GM18909 (cell line): ENCODE measurements around the gene SPOCK1.

Experiments used
- ATAC-seq: cut with Tn5 transposase; IDR thresholded peaks from one replicate; pipeline ENCODE4 v1.9.1; 2021; ENCODE audit warnings: mild to moderate bottlenecking; ENCODE audit not compliant: unreplicated experiment, poor library complexity

The SPOCK1 gene

DNA sequence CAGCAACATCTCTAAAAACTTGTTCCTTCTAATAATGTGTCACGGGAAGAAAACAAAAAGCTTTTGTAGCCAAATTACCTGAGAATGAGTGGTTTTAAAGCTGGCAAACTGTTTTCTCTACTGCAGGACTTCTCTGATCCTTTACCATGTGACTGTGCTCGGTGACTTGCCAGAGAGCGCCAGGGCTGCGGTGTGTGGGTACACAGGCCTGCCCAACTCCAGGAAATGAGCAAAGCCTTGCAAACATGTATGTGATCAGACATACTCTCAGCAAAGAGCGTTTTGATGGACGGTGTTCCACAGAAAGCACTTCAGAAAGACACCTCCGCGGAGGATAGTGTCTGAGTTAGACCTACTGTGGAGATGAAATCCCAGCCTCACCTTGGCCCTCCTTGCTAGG, 157.3 kb downstream of the SPOCK1 start:
- no peak for ATAC-seq

DNA sequence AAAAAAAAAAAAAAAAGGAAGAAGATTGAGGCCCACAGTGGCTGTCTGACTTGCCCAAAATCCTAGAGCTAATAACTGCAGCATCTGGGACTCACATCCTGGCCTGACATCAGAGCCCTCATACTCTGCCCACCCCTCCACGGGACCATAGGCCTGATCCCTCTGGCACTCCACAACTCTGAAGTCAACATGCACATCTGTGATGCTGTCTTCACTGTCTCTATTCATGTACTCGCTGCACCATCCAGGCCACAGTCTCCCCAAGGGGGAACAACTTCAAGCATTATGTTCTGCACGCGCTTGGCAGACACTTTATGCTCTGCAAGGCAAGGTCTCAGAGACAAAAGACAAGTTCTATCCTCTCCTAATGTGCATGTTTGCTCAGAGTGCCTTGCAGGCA, 158.2 kb downstream of the SPOCK1 start:
- no peak for ATAC-seq

DNA sequence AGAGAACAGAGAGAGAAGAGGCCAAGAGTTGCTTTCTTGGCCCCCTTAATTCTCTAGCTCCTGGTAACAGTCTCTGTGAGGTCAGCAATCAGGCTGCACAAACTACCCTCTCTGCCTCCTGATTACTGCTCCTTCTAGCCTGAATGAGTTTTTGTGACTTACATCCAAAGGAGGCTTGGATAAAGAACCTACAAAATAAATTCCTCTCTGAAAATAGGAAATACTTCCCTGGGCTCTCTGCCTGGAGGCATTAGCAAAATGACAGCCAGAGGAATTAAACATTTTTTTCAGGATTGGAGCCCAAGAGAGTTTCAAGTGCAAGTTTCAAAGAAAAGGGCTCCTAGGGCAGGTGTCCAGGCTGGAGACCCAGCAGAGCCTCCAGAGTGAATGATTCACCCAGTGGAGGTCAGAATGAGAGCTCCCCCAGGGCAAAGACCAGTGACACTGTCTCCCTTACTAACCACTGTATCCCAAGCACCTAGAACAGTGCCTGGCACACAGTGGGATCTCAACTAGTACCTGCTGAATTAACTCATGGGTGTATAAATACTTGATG, 162.5 kb downstream of the SPOCK1 start:
- ATAC-seq, result no peak

DNA sequence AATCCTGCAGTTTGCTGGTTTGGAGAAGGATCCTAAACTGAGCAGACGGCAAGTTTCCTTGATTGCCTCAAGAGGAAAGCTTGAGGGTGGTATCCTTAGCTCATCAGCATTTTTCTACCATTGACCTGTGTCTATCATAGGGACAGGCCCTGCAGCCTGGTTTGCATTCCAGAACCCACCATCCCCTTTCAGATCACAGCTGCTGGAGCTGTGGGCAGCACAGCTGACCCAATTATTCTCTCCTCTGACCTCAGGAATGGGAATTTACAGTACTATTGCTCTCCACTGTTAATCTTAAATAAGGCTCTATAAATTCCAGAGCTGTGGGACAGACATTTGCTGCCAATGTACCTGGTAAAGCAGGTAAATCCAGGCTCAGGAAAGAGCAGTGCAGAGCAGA, 163.0 kb downstream of the SPOCK1 start:
- no peak for ATAC-seq

DNA sequence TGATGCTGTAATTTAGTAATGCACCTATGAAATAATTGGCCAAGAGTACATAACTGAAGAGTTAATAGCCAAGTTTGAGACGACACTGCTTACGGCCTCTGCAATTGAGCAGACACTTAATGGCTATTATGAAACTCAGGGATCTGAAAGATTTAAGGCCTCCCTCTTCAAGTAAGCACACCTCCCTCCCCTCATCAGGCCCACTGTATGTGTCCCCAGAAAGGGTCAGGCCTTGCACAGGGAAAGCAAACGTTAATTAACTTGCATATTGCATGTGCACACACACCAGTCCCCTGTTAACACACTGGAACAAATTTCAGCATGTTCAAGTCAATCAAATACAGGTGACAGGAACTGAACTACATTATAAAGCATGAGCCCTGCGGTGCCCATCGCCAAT, 163.6 kb downstream of the SPOCK1 start:
- ATAC-seq, result no peak

DNA sequence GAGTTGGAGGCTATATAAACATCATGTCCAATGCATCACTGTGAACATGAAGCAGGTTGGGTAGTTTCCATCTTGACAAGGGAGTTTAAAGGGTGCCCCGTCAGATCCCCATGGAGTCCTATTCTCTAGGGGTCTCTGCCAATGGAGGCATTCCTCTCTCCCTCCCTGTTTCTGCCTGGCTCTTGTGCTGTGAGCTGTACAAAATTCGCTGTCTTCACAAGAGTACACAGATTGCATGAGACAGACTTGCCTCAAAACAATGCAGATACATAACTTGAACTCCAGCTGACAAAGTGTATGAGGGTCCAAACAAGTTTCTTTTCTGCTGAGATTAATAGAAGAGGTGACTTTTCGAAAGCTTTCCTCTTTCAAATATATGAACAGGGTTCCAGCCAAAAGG, 165.2 kb downstream of the SPOCK1 start:
- no peak for ATAC-seq

DNA sequence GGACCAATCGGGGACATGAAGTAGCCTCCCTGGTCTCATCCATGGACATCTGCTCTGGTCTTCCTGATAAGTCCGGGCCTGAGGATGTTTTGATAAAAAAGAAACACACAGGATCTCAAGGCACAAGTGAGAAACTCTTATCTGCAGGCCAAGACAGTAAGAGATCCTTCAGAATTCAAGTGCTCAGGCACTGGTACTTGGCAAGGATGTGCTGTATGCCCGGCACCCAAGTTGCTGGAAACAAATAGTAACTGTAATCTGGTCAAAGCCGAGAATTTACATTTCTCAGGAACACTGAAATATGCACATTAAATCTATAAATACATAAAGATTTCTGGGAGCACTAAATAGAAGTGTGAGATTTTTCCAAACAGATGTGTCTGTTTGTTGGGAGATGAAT, 165.7 kb downstream of the SPOCK1 start:
- no peak for ATAC-seq

DNA sequence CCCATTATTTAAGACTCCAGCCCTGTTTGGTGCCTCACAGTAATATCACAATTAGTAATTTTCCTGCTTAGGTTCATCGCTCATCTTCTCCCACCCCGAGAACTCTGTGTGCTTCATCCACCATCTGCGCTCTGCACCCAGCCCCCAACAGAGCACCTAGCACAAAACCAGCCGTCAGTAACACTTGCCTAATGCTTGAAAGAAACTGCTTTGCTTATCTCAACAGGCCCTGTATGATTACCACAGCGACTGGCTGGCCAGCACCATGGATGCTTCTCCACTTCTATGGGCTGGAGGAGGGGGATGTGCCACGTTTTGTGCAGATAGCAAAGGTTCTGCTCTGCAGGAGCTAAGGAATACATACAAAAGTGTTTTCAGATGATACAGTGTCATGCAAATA, 166.8 kb downstream of the SPOCK1 start:
- no peak for ATAC-seq

DNA sequence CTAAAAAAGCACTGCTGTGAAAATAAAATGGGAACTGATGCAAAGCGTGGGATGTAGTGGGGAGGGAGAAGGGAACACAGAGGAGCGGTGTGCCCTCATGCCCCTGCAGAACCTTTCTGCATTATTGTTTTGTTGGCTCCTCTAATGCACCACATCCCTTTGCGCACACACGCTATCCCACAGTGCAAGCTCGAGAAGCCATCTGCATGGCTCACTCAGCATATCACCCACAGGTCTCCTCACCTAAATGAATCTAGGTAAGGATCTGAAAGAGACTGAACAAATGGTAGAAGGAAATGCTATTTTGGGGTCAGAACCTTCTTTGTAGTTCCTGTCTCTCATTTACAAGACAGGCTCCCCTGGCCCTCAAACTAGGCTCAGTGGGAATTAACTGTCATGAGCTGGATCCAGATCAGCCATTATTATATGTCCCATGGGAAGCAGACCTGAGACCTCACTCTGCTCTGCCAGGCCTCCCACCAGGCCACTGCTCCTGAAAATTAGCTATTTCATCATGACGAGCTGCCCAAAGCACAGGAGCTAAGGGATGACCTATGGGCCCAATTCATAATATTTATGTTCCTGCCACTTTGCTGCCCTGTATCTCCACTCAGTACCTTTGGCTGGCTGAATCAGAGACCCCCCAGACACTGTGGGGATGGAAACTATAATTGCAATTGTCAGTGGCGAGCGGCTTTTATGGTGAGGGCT, 169.4 kb downstream of the SPOCK1 start:
- no peak for ATAC-seq

DNA sequence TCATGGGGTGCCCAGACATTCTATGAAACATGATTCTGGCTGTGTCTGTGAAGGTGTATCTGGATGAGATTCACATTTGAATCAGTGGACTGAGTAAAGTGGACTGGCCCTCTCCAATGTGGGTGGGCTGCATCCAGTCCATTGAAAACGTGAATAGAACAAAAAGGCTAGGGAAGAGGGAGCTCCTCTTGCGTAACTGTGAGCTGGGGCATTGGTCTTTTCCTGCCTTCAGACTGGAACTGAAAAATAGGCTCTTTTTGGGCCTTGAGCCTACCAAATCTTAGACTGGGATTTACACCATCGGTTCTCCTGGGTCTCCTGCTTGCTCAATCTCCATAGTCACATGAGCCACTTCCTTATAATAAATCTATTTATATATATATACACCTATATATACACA, 170.1 kb downstream of the SPOCK1 start:
- no peak for ATAC-seq

DNA sequence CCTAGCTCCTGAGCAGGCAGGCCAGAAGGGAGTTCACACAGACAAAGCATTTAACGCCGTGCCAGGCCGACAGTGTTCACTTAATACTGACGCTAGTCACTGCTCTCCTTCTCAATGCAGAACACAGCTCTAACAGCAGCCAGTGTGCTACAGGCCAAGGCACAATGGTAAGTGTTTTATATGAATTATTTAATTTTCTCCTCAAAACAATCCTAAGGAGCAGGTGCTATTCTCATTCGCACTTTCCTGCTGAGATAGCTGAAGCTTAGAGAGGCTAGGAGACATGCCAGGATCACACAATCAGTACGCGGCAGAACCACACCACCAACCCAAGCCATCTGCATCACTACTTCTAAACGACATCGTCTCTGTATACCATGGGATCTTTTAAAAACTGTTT, 170.7 kb downstream of the SPOCK1 start:
- no peak for ATAC-seq

DNA sequence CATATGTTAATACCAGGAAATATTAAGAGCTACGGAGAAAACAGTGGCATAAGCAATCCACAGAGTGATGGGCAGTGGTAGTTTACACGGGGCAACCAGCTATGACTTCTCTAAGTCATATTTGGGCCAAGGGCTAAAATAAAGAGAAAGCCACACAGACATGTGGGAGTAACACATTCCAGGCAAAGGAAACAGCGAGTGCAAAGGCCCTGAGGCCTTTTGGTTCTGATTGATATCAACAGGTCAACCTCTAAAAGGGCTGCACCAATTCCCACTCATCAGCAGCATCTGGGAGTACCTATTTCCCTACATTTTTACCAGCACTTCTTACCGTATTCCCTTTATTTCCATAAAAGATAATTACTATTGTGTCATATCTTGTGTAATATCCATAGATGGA, 173.4 kb downstream of the SPOCK1 start:
- no peak for ATAC-seq

DNA sequence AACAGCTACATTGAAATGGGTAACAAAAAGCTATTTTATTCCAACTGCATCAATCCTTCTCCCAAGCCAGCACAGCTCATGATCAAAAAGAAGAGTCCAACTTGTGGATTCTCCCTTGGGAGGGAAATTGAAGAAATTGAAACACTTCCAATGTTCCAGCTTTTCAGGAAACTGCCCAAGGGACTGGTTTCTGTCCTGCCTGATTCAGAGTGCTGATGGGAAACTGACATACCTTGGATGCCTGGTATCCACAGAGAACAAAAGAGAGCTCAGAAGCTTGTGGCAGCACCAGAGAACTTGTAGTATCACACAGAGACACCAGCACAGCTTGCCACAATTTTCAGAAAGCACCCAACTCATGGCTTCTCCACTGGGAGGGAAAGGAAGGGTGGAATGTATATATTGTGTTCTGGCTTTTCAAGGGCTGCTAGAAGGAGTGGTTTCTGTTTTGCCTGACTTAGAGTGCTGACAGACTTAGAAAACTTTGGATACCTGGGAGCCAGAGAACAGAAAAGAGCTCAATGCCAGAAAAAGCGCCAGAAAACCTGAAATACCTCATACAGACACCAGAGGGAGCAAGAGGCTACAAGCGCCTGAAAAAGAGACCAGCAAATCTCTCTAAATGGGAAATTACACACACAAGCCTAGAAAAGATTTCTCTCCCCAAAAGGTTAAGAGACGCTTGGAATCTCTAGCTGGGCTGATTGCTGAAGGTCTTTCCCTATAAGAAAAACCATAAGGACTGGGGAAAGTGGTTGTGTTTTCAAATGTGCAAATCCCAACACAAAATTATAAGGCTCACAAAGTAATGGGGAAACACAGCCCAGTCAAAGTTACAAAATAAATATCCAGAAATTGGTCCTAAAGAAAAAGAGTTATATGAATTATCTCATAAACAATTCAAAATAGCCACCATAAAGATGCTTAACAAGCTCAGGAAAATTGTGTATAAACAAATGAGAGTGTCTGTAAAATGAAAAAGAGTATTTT, 178.8 kb downstream of the SPOCK1 start:
- ATAC-seq, result no peak

DNA sequence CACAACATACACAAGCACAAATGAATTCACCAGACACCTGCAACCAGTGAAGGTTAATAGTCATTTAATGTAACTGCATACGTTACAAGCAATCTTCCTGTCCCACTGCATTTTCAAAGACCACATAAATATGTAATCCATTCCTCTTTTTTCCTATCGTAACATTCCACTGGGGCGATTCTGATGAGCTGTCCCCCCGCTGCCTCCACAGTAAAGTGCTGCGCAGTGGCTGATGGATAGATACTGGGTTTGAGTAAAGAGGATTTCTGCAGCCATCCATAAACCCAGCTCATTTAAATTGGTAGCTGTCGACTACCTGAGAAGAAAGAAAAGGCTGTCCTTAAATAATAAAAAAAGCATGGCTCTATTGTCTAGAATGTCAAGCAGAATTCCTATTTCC, 181.1 kb downstream of the SPOCK1 start:
- no peak for ATAC-seq

DNA sequence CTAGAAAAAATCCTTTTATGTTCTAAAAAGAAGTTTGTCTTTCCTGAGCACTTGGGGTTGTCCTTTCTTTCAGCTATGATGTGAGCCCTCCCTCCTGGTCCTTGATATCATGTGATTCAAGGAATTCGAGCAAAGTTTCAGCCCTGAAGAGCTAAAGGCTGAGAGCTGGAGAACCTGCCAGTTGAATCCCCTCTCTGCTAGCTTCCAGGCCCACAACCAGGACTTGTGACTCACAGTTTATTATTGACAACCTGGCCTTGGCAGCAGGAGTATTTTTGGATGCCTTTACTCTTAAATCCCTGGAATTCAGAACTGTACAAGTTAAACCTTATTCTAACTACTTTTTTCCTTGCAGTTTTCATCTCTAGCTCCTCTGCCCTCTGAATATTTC, 182.8 kb downstream of the SPOCK1 start:
- ATAC-seq, result no peak

DNA sequence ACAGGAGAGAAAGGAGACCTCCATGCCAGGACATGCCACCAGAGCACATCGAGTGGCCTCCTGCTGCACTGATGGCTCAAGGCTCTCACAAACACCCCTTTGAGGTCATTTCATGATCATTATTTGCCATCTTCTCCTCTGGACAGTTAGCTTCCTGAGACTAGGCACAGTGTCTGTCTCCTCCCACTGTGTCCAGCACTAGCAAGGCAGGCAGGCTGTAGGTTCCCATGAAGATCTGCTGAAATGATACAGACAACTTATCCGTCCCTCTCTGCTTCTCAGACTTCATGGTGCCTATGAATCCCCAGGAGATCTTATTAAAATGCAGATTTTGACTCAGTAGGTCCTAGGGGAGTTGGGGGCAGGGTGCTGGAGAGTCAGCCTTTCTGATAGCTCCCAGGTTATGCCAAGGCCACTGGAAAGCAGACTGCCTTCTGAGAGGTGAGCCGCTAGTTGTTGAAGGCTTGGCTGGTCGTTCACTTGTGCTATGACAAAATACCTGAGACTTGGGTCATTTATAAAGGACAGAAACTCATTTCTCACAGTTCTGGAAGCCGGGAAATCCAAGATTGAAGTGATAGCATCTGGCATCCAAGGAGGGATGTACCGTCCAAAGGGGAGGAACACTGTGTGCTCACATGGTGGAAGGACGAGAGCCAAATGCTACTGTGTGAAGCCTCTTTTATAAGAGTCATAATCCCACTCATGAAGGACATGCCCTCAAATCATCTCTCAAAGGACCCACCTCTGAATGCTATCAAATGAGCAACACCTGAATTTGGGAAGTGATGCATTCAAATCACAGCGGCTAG, 183.4 kb downstream of the SPOCK1 start:
- ATAC-seq, result no peak

DNA sequence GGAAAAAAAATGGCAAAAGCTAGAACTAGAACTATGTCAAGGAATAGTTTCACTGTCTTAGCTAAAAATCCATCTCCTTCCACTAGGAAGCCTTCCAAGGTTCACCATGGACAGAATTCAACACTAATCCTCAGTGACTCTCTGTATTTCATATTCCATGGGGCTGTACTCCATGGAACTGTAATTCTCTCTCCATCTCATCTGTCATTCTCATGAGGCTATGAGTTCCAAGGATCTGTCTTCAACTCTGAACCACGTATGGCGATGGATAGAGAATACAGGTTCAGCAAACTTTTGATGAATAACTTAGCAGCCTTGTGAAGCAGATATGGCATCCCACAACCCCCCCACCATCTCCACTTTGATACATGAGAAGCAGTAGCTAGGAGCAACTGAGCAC, 184.0 kb downstream of the SPOCK1 start:
- no peak for ATAC-seq

DNA sequence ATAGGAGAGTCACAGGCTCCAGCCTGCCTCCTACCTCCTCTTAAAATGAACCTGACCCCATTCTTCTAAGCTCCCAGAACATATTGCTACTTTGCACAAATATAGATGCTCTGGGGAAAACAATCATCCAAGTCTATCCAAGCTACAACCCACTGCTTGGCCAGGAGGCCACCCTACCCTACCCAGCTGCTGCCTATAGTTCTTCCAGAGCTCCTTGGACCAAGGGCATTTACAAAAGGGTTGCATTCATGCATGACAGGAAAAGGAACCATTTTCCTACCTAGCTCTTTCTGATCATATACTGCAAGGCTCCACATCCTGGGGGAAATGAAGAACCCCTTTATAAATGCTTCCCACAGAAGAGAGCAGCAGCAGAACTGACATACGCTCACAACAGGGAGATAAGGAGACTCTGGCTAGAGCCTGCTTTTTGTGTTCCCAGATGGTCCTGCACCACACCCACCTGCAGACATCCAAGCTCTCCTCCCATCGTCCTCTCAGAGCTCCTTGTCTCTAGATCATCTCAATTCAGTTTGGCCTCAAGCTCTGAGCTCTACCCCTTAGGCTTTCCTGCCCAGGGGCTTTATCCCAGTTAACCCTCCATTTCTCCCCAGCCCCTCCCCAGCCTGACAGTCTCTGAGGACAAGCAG, 185.5 kb downstream of the SPOCK1 start:
- ATAC-seq, result no peak

DNA sequence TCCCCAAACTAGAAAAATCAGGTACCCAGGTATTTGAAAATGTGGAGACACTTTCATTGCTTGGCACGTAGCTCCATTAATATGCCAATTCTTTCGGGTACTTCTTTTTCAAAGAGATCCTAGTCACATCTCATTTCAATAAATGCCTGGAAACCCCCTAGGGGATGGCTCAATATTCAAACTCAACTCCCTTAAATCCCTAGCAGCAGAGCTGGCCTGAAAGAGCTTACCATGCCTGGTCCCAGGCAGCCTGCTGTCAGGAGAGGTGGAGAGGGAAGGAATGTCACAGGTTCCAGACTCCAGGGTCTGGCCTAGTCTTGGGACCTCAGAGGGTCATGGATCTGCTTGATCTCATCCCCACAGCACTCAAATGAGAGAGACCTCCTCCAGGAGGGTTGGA, 187.1 kb downstream of the SPOCK1 start:
- ATAC-seq, result no peak
